HL-60 (cell line): ENCODE measurements around the gene ARID1B.

Source experiments
- DNase-seq, 2 experiments: peaks; one replicate each; pipeline ENCODE4 v3.0.0-alpha.2; 2010 to 2020; ENCODE audit warnings: low read depth in 1 of 2, low spot score in 1 of 2
- H3K27ac ChIP-seq: fragments of 250-450 bp; sonication (Bioruptor Pico); replicated peaks from 2 replicates; pipeline ENCODE4 v1.5.1; 2020; ENCODE audit warnings: mild to moderate bottlenecking, moderate library complexity
- H3K27me3 ChIP-seq: fragments of 250-450 bp; sonication (Bioruptor Pico); 2 replicates; pipeline ENCODE4 v1.5.1; 2021; ENCODE audit warnings: mild to moderate bottlenecking, moderate library complexity; ENCODE audit not compliant: insufficient read depth, poor library complexity, severe bottlenecking
- H3K4me3 ChIP-seq: replicated peaks from 2 replicates; pipeline ENCODE4 v1.5.1; 2011; ENCODE audit warnings: mild to moderate bottlenecking, control low read depth, low read length; ENCODE audit not compliant: insufficient read depth
- GABPA ChIP-seq: IDR thresholded peaks from 2 replicates; pipeline ENCODE4 v1.6.1; 2012; ENCODE audit warnings: low read depth
- POLR2AphosphoS5 ChIP-seq: IDR thresholded peaks from 2 replicates; pipeline ENCODE4 v1.6.1; 2012; ENCODE audit warnings: low read depth
- SPI1 ChIP-seq: IDR thresholded peaks from 2 replicates; pipeline ENCODE4 v1.6.1; 2012; ENCODE audit warnings: low read depth, mild to moderate bottlenecking, borderline replicate concordance
- TF ChIP-seq, protein P1 (sequence below): IDR thresholded peaks from one replicate; pipeline ENCODE4 v1.5.1; 2011; ENCODE audit warnings: low read length, control low read depth, inconsistent platforms; ENCODE audit not compliant: insufficient read depth
- TF ChIP-seq, protein P2 (sequence below): IDR thresholded peaks from 2 replicates; pipeline ENCODE4 v1.6.1; 2012; ENCODE audit warnings: low read depth; ENCODE audit not compliant: insufficient replicate concordance

The ARID1B gene

DNA sequence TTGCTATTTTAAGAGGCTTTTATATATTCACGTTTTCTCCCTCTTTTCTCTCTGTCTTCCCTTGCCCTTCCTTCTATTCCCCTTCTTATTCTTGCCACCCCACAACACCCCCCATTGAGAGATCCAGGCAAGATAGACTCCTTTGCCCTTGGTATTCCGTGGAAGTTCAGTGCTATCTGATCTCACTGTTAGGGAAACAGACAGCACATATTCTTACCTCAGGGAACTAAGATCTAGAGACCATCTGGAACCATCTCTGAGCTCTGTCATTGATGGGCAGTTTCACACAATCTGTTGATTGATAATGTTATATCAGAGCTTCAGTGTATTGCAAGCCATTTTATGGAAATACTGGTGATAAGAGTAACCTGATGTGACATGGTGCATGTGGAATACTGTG lies 228.8 kb downstream of the ARID1B start:
- H3K4me3 ChIP-seq = no peak overlapping the region
- H3K27ac ChIP-seq = no peak overlapping the region
- TF ChIP-seq POLR2AphosphoS5 = no peak
- TF ChIP-seq, protein P1, sequence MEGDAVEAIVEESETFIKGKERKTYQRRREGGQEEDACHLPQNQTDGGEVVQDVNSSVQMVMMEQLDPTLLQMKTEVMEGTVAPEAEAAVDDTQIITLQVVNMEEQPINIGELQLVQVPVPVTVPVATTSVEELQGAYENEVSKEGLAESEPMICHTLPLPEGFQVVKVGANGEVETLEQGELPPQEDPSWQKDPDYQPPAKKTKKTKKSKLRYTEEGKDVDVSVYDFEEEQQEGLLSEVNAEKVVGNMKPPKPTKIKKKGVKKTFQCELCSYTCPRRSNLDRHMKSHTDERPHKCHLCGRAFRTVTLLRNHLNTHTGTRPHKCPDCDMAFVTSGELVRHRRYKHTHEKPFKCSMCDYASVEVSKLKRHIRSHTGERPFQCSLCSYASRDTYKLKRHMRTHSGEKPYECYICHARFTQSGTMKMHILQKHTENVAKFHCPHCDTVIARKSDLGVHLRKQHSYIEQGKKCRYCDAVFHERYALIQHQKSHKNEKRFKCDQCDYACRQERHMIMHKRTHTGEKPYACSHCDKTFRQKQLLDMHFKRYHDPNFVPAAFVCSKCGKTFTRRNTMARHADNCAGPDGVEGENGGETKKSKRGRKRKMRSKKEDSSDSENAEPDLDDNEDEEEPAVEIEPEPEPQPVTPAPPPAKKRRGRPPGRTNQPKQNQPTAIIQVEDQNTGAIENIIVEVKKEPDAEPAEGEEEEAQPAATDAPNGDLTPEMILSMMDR = no peak
- no peak for TF ChIP-seq GABPA
- TF ChIP-seq, protein P2, sequence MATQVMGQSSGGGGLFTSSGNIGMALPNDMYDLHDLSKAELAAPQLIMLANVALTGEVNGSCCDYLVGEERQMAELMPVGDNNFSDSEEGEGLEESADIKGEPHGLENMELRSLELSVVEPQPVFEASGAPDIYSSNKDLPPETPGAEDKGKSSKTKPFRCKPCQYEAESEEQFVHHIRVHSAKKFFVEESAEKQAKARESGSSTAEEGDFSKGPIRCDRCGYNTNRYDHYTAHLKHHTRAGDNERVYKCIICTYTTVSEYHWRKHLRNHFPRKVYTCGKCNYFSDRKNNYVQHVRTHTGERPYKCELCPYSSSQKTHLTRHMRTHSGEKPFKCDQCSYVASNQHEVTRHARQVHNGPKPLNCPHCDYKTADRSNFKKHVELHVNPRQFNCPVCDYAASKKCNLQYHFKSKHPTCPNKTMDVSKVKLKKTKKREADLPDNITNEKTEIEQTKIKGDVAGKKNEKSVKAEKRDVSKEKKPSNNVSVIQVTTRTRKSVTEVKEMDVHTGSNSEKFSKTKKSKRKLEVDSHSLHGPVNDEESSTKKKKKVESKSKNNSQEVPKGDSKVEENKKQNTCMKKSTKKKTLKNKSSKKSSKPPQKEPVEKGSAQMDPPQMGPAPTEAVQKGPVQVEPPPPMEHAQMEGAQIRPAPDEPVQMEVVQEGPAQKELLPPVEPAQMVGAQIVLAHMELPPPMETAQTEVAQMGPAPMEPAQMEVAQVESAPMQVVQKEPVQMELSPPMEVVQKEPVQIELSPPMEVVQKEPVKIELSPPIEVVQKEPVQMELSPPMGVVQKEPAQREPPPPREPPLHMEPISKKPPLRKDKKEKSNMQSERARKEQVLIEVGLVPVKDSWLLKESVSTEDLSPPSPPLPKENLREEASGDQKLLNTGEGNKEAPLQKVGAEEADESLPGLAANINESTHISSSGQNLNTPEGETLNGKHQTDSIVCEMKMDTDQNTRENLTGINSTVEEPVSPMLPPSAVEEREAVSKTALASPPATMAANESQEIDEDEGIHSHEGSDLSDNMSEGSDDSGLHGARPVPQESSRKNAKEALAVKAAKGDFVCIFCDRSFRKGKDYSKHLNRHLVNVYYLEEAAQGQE = no peak
- no peak for TF ChIP-seq SPI1
- DNase-seq = no peak
- no peaks in the 10 kb centered on the region for H3K27me3 ChIP-seq

DNA sequence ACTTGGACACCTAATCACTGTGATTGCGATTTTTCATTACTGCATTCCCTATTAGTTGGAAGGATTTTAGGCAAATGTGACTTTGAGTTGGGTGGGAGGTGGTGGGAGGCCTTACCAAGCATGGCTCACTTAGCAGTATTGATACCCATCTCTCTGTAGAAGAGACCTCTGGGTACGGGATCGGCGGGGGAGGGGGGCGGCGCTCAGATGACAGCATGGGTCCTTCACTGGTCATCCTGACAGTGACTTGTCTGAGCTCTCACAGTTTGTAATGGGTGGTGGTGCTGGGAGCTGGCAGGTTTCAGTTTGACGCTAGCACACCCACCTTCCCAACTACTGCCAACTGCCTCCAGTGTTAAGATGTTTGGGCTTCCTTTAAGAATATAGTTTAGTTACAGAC lies 231.4 kb downstream of the ARID1B start:
- H3K27ac ChIP-seq = no peak overlapping the region
- no peaks in the 10 kb centered on the region for H3K27me3 ChIP-seq
- no peak for TF ChIP-seq GABPA
- no peak for TF ChIP-seq SPI1
- TF ChIP-seq, protein P1 = no peak
- TF ChIP-seq POLR2AphosphoS5 = no peak
- TF ChIP-seq, protein P2 = no peak
- DNase-seq = no peak
- no peak overlapping the region for H3K4me3 ChIP-seq

DNA sequence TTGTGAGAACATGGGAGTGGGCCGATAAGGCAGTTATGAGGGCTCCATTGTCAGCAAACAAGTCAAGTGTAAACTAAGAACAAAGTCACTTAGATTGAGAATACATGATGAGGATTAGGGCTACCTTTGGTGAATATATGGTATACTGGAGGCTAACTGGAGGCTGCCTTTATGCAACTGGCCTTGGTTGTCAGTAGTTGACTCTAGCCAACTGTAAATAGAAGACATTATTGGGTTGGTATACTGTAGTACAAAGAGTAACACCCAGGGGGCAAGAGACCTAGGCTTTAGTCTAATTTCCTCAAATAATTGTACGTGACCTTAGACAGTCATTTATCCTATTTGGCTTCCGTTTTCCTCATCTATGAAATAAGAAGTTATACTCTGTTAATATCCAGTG lies 235.2 kb downstream of the ARID1B start:
- TF ChIP-seq SPI1 (no peak), POLR2AphosphoS5 (no peak), GABPA (no peak)
- TF ChIP-seq, protein P2 = no peak
- TF ChIP-seq, protein P1 = no peak
- H3K4me3 ChIP-seq = no peak overlapping the region
- DNase-seq = no peak
- no peak overlapping the region for H3K27ac ChIP-seq
- no peaks in the 10 kb centered on the region for H3K27me3 ChIP-seq
